HCT116 (cell line): ENCODE results near the gene UBAP1L. TPM values are rescaled to one million over a fixed set of nuclear protein-coding genes. Genes with fewer than 3 reads are reported as not detected.
A peak's percentile ranks its signal among the peaks of the same experiment; 100 is the strongest.

ENCODE experiments used
- ATAC-seq: fragments of 200-7000 bp; cut with Tn5 transposase; 2 replicates; pipeline ENCODE4 v1.9.1; 2020; ENCODE audit warnings: mild to moderate bottlenecking, moderate library complexity
- BruUV-seq: library from RNA; stranded (reverse); fragments of 400-500 nt; replicated peaks from 2 replicates; lab custom pipeline; 2021; lab: Mats Ljungman, UMichigan
- CTCF ChIA-PET: fragments of 300-600 bp; sonication (Branson Sonifier 250); formaldehyde crosslinking; loops from one replicate; lab custom pipeline; 2021; ENCODE audit warnings: antibody characterized with exemption; lab: Charles Lee
- POLR2A ChIA-PET: fragments of 300-600, 350-600 bp; sonication (Branson Sonifier 250); formaldehyde crosslinking; loops from one replicate; lab custom pipeline; 2021; ENCODE audit warnings: antibody characterized with exemption; lab: Charles Lee
- RAD21 ChIA-PET, 2 experiments: fragments of 300-600 bp; sonication (Branson Sonifier 250); formaldehyde crosslinking; loops; one replicate each; lab custom pipeline; 2023; ENCODE audit warnings: low total read pairs in 2 of 2; ENCODE audit not compliant: uncharacterized antibody in 2 of 2, unreplicated experiment in 2 of 2, low non-redundant PET in 1 of 2; lab: Charles Lee
- DNase-seq: peaks from one replicate; pipeline ENCODE4 v3.0.0-alpha.2; 2010; ENCODE audit warnings: low read depth, low spot score
- H2AFZ ChIP-seq: fragments of 200-600 bp; shearing (Covaris generic), sonication (generic); 2 replicates; pipeline ENCODE4 v1.6.1; 2017; ENCODE audit warnings: low read depth, mixed run types, mixed read lengths, antibody characterized with exemption, low read length; ENCODE audit not compliant: poor library complexity, severe bottlenecking
- H3K27ac ChIP-seq: 2 replicates; pipeline ENCODE4 v1.5.1; 2012; ENCODE audit warnings: low read depth, low read length
- H3K27me3 ChIP-seq: fragments of 200-600 bp; sonication (generic); 2 replicates; pipeline ENCODE4 v1.6.1; 2016; ENCODE audit warnings: mixed run types, low read length, mixed read lengths; ENCODE audit not compliant: insufficient read depth
- H3K36me3 ChIP-seq, 2 experiments: fragments of 200-500 bp in 1 of 2; fragments of 200-600 bp in 1 of 2; sonication (Bioruptor generic) in 1 of 2; sonication (generic) in 1 of 2; 2 replicates each; pipeline versions ENCODE4 v1.5.1 to v1.6.1; 2014 to 2016; ENCODE audit warnings: low read length in 2 of 2, inconsistent platforms in 1 of 2, mixed read lengths in 1 of 2, mixed run types in 1 of 2; ENCODE audit not compliant: insufficient read depth in 2 of 2, control insufficient read depth in 1 of 2
- H3K4me1 ChIP-seq, 2 experiments: fragments of 200-600 bp in 1 of 2; sonication (generic) in 1 of 2; 2 replicates each; pipeline versions ENCODE4 v1.5.1 to v1.6.1; 2012 to 2017; ENCODE audit warnings: low read length in 2 of 2, inconsistent platforms in 1 of 2, mild to moderate bottlenecking in 1 of 2, mixed read lengths in 1 of 2, mixed run types in 1 of 2, moderate library complexity in 1 of 2; ENCODE audit not compliant: insufficient read depth in 2 of 2, control insufficient read depth in 1 of 2
- H3K4me2 ChIP-seq: fragments of 200-600 bp; sonication (generic); 2 replicates; pipeline ENCODE4 v1.6.1; 2017; ENCODE audit warnings: mixed run types, low read length, mixed read lengths
- H3K4me3 ChIP-seq, 2 experiments: fragments of 200-600 bp in 1 of 2; sonication (generic) in 1 of 2; replicated peaks in 1 of 2; 2 replicates each; pipeline ENCODE4 v1.5.1; 2011 to 2016; ENCODE audit warnings: low read length in 2 of 2, control low read depth in 1 of 2, low read depth in 1 of 2, mild to moderate bottlenecking in 1 of 2, mixed read lengths in 1 of 2, mixed run types in 1 of 2
- H3K79me2 ChIP-seq: fragments of 200-600 bp; sonication (generic); 2 replicates; pipeline ENCODE4 v1.6.1; 2017; ENCODE audit warnings: mild to moderate bottlenecking, mixed run types, low read length, moderate library complexity, mixed read lengths; ENCODE audit not compliant: insufficient read depth
- H3K9ac ChIP-seq: fragments of 200-600 bp; sonication (generic); 2 replicates; pipeline ENCODE4 v1.6.1; 2016; ENCODE audit warnings: low read length, mixed read lengths
- H3K9me2 ChIP-seq: fragments of 200-600 bp; sonication (generic), shearing (Covaris generic); 2 replicates; pipeline ENCODE4 v1.6.1; 2017; ENCODE audit warnings: mixed run types, mild to moderate bottlenecking, moderate library complexity; ENCODE audit not compliant: insufficient read depth
- H3K9me3 ChIP-seq, 2 experiments: fragments of 200-500 bp in 1 of 2; fragments of 200-600 bp in 1 of 2; sonication (Bioruptor generic) in 1 of 2; sonication (generic) in 1 of 2; 2 replicates each; pipeline ENCODE4 v1.6.1; 2014 to 2017; ENCODE audit warnings: low read length in 2 of 2, mixed read lengths in 2 of 2, inconsistent platforms in 1 of 2, low read depth in 1 of 2, mild to moderate bottlenecking in 1 of 2, mixed run types in 1 of 2, moderate library complexity in 1 of 2; ENCODE audit not compliant: control insufficient read depth in 1 of 2, insufficient read depth in 1 of 2
- H4K20me1 ChIP-seq: fragments of 200-600 bp; sonication (generic), shearing (Covaris generic); 2 replicates; pipeline ENCODE4 v1.6.1; 2017; ENCODE audit warnings: mixed run types, mild to moderate bottlenecking, moderate library complexity; ENCODE audit not compliant: insufficient read depth
- CBX3 ChIP-seq: IDR thresholded peaks from 2 replicates; pipeline ENCODE4 v1.6.1; 2012; ENCODE audit warnings: low read depth
- CEBPB ChIP-seq: IDR thresholded peaks from 2 replicates; pipeline ENCODE4 v1.6.1; 2012; ENCODE audit warnings: low read depth
- ELF1 ChIP-seq: IDR thresholded peaks from 2 replicates; pipeline ENCODE4 v1.6.1; 2012; ENCODE audit warnings: low read depth, borderline replicate concordance
- EZH2 ChIP-seq: fragments of 200-600 bp; sonication (generic); IDR thresholded peaks from 2 replicates; pipeline ENCODE4 v1.6.1; 2017; ENCODE audit warnings: antibody characterized with exemption, mixed run types
- EZH2phosphoT487 ChIP-seq: fragments of 200-600 bp; IDR thresholded peaks from 2 replicates; pipeline ENCODE4 v1.6.1; 2018; ENCODE audit warnings: antibody characterized with exemption, borderline replicate concordance
- FOSL1 ChIP-seq: IDR thresholded peaks from 2 replicates; pipeline ENCODE4 v1.6.1; 2012; ENCODE audit warnings: low read depth
- JUND ChIP-seq: IDR thresholded peaks from 2 replicates; pipeline ENCODE4 v1.6.1; 2012
- RAD21 ChIP-seq: IDR thresholded peaks from 2 replicates; pipeline ENCODE4 v1.6.1; 2012; ENCODE audit warnings: low read depth, mild to moderate bottlenecking
- SIN3A ChIP-seq: IDR thresholded peaks from 2 replicates; pipeline ENCODE4 v1.6.1; 2012; ENCODE audit warnings: low read depth
- SP1 ChIP-seq: IDR thresholded peaks from 2 replicates; pipeline ENCODE4 v1.6.1; 2012; ENCODE audit warnings: low read depth
- YY1 ChIP-seq: IDR thresholded peaks from 2 replicates; pipeline ENCODE4 v1.6.1; 2011; ENCODE audit warnings: low read length, low read depth, moderate library complexity, mild to moderate bottlenecking; ENCODE audit not compliant: insufficient replicate concordance; ENCODE audit errors: extremely low read depth
- ZNF274 ChIP-seq: fragments of 200-500 bp; sonication (Bioruptor generic); IDR thresholded peaks from 2 replicates; pipeline ENCODE4 v1.6.1; 2014; ENCODE audit warnings: mild to moderate bottlenecking, low read depth, low read length, inconsistent platforms
- intact Hi-C: fragments of 100-400 bp; cut with micrococcal nuclease; formaldehyde crosslinking; loops from 2 replicates; pipeline ENCODE4 v1.10.0; 2022
- total RNA-seq: library from RNA; stranded (reverse); gene quantifications from one replicate; pipeline ENCODE4 v1.2.1, GENCODE V29; 2021; ENCODE audit not compliant: unreplicated experiment
- TF ChIP-seq, protein P1 (sequence below): IDR thresholded peaks from 2 replicates; pipeline ENCODE4 v1.6.1; 2012
- TF ChIP-seq, protein P2 (sequence below), 3 experiments: fragments of 200-600 bp in 1 of 3; sonication (generic) in 1 of 3; IDR thresholded peaks in 2 of 3; conservative IDR thresholded peaks in 1 of 3; 2 replicates each; pipeline ENCODE4 v1.5.1; 2012 to 2017; ENCODE audit warnings: low read depth in 2 of 3, low read length in 2 of 3, antibody characterized with exemption in 1 of 3, borderline replicate concordance in 1 of 3, control low read depth in 1 of 3, mild to moderate bottlenecking in 1 of 3, mixed read lengths in 1 of 3, mixed run types in 1 of 3, moderate library complexity in 1 of 3; ENCODE audit not compliant: insufficient read depth in 1 of 3
- TF ChIP-seq, protein P3 (sequence below): IDR thresholded peaks from 2 replicates; pipeline ENCODE4 v1.6.1; 2012; ENCODE audit warnings: low read depth
- TF ChIP-seq, protein P4 (sequence below): IDR thresholded peaks from 2 replicates; pipeline ENCODE4 v1.6.1; 2011; ENCODE audit warnings: mild to moderate bottlenecking, low read length, moderate library complexity; ENCODE audit not compliant: insufficient replicate concordance; ENCODE audit errors: extremely low read depth

The UBAP1L gene
- total RNA-seq, 1 experiment from 2014 or later: 4.0 TPM

DNA sequence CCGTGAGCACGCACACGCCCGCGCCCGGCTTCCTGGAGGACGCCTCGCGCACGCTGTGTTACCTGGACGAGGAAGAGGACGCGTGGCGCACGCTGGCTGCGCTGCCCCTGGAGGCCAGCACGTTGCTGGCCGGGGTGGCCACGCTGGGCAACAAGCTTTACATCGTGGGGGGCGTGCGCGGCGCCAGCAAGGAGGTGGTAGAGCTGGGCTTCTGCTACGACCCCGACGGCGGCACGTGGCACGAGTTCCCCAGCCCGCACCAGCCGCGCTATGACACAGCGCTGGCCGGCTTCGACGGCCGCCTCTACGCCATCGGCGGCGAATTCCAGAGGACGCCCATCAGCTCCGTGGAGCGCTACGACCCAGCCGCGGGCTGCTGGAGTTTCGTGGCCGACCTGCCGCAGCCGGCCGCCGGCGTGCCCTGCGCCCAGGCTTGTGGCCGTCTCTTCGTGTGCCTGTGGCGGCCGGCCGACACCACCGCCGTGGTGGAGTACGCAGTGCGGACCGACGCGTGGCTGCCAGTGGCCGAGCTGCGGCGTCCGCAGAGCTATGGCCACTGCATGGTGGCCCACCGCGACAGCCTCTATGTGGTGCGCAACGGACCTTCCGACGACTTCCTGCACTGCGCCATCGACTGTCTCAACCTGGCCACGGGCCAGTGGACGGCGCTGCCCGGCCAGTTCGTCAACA is 37.6 kb downstream of the UBAP1L start:
- Histone ChIP-seq H3K79me2 (no peaks in the 10 kb centered on the region), H3K27ac (no peak overlapping the region), H3K4me1 (peaks cover 3 to 13% of the 10 kb centered on the region in 2 experiments; a peak in 2 of 4 replicates), H3K4me2 (peak overlapping the region; percentile 38), H3K36me3 (no peaks in the 10 kb centered on the region), H4K20me1 (no peaks in the 10 kb centered on the region), H3K9ac (no peak overlapping the region), H3K4me3 (no peak overlapping the region), H3K9me3 (no peaks in the 10 kb centered on the region), H3K27me3 (no peaks in the 10 kb centered on the region), H2AFZ (no peak overlapping the region), H3K9me2 (no peaks in the 10 kb centered on the region)
- POLR2A ChIA-PET: interaction anchor here (1.2 kb wide), 1 partner anchor 10 kb away, joined by 3 read pairs; no protein-coding TSS in a partner anchor
- RAD21 ChIA-PET: no interaction called here
- ATAC-seq (no peak), DNase-seq (no peak)
- intact Hi-C loops: no loop called here
- CTCF ChIA-PET: interaction anchor here (1.5 to 2.1 kb wide), 3 partner anchors 22 to 44 kb away, joined by 7 to 13 read pairs (median 9); no protein-coding TSS in a partner anchor
- TF ChIP-seq FOSL1: no peak
- no peak for TF ChIP-seq CBX3
- TF ChIP-seq, protein P1, sequence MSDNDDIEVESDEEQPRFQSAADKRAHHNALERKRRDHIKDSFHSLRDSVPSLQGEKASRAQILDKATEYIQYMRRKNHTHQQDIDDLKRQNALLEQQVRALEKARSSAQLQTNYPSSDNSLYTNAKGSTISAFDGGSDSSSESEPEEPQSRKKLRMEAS: no peak
- TF ChIP-seq SIN3A: no peak
- TF ChIP-seq JUND: no peak
- TF ChIP-seq RAD21: no peak
- no peak for TF ChIP-seq CEBPB
- TF ChIP-seq SP1: no peak
- TF ChIP-seq, protein P2, sequence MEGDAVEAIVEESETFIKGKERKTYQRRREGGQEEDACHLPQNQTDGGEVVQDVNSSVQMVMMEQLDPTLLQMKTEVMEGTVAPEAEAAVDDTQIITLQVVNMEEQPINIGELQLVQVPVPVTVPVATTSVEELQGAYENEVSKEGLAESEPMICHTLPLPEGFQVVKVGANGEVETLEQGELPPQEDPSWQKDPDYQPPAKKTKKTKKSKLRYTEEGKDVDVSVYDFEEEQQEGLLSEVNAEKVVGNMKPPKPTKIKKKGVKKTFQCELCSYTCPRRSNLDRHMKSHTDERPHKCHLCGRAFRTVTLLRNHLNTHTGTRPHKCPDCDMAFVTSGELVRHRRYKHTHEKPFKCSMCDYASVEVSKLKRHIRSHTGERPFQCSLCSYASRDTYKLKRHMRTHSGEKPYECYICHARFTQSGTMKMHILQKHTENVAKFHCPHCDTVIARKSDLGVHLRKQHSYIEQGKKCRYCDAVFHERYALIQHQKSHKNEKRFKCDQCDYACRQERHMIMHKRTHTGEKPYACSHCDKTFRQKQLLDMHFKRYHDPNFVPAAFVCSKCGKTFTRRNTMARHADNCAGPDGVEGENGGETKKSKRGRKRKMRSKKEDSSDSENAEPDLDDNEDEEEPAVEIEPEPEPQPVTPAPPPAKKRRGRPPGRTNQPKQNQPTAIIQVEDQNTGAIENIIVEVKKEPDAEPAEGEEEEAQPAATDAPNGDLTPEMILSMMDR (IDR thresholded peaks at IDR 0.05 in 2 of 3, conservative IDR thresholded peaks at IDR 0.05 in 1 of 3; ENCODE audit: borderline replicate concordance in 1 of 3, insufficient read depth in 1 of 3, low read depth in 2 of 3, low read length in 2 of 3): no peak
- TF ChIP-seq EZH2: no peak
- TF ChIP-seq ZNF274: no peak
- no peak for TF ChIP-seq ELF1
- no peak for TF ChIP-seq EZH2phosphoT487
- TF ChIP-seq YY1: no peak
- TF ChIP-seq, protein P3, sequence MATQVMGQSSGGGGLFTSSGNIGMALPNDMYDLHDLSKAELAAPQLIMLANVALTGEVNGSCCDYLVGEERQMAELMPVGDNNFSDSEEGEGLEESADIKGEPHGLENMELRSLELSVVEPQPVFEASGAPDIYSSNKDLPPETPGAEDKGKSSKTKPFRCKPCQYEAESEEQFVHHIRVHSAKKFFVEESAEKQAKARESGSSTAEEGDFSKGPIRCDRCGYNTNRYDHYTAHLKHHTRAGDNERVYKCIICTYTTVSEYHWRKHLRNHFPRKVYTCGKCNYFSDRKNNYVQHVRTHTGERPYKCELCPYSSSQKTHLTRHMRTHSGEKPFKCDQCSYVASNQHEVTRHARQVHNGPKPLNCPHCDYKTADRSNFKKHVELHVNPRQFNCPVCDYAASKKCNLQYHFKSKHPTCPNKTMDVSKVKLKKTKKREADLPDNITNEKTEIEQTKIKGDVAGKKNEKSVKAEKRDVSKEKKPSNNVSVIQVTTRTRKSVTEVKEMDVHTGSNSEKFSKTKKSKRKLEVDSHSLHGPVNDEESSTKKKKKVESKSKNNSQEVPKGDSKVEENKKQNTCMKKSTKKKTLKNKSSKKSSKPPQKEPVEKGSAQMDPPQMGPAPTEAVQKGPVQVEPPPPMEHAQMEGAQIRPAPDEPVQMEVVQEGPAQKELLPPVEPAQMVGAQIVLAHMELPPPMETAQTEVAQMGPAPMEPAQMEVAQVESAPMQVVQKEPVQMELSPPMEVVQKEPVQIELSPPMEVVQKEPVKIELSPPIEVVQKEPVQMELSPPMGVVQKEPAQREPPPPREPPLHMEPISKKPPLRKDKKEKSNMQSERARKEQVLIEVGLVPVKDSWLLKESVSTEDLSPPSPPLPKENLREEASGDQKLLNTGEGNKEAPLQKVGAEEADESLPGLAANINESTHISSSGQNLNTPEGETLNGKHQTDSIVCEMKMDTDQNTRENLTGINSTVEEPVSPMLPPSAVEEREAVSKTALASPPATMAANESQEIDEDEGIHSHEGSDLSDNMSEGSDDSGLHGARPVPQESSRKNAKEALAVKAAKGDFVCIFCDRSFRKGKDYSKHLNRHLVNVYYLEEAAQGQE: no peak
- TF ChIP-seq, protein P4, sequence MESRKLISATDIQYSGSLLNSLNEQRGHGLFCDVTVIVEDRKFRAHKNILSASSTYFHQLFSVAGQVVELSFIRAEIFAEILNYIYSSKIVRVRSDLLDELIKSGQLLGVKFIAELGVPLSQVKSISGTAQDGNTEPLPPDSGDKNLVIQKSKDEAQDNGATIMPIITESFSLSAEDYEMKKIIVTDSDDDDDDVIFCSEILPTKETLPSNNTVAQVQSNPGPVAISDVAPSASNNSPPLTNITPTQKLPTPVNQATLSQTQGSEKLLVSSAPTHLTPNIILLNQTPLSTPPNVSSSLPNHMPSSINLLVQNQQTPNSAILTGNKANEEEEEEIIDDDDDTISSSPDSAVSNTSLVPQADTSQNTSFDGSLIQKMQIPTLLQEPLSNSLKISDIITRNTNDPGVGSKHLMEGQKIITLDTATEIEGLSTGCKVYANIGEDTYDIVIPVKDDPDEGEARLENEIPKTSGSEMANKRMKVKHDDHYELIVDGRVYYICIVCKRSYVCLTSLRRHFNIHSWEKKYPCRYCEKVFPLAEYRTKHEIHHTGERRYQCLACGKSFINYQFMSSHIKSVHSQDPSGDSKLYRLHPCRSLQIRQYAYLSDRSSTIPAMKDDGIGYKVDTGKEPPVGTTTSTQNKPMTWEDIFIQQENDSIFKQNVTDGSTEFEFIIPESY: no peak
- BruUV-seq: no TSS peak
